Liver (tissue), 9 donors: Measurements from ENCODE around the gene RNMT. TPM values are rescaled to one million over a fixed set of nuclear protein-coding genes. Genes with fewer than 3 reads are reported as not detected.

Experiments used
- DNase-seq: peaks from one replicate; pipeline ENCODE4 v3.0.0-alpha.2; 2017; ENCODE audit warnings: low spot score
- H3K27ac ChIP-seq, 2 donors: one replicate each; pipeline ENCODE4 v1.7.0; 2013; ENCODE audit warnings: inconsistent platforms in 2 of 2, low read length in 2 of 2, control low read depth in 1 of 2, low read depth in 1 of 2, mild to moderate bottlenecking in 1 of 2
- H3K27me3 ChIP-seq, 4 donors: one replicate each; pipeline versions ENCODE4 v1.6.1 to v1.7.0; 2013; ENCODE audit warnings: low read length in 3 of 4, inconsistent platforms in 1 of 4, mild to moderate bottlenecking in 1 of 4, moderate library complexity in 1 of 4; ENCODE audit not compliant: control insufficient read depth in 4 of 4, insufficient read depth in 4 of 4
- H3K36me3 ChIP-seq, 4 donors: one replicate each; pipeline versions ENCODE4 v1.6.1 to v1.7.0; 2013; ENCODE audit warnings: low read length in 3 of 4, mild to moderate bottlenecking in 3 of 4, low read depth in 1 of 4, moderate library complexity in 1 of 4; ENCODE audit not compliant: control insufficient read depth in 4 of 4, insufficient read depth in 3 of 4
- H3K4me1 ChIP-seq, 4 donors: one replicate each; pipeline versions ENCODE4 v1.6.1 to v1.7.0; 2013; ENCODE audit warnings: low read length in 3 of 4, mild to moderate bottlenecking in 3 of 4, moderate library complexity in 1 of 4; ENCODE audit not compliant: control insufficient read depth in 4 of 4, insufficient read depth in 4 of 4
- H3K4me3 ChIP-seq, 3 donors: one replicate each; pipeline versions ENCODE4 v1.6.1 to v1.7.0; 2013; ENCODE audit warnings: low read length in 3 of 3, control low read depth in 1 of 3, low read depth in 1 of 3, mild to moderate bottlenecking in 1 of 3
- H3K9ac ChIP-seq, 2 donors: one replicate each; pipeline ENCODE4 v1.7.0; 2013; ENCODE audit warnings: low read length in 2 of 2, mild to moderate bottlenecking in 2 of 2, moderate library complexity in 2 of 2, control low read depth in 1 of 2, low read depth in 1 of 2
- H3K9me3 ChIP-seq, 4 donors: one replicate each; pipeline versions ENCODE4 v1.6.1 to v1.7.0; 2013; ENCODE audit warnings: low read length in 3 of 4; ENCODE audit not compliant: control insufficient read depth in 4 of 4
- ATF3 ChIP-seq: IDR thresholded peaks from 2 replicates; pipeline ENCODE4 v1.6.1; 2016; ENCODE audit warnings: antibody characterized with exemption
- CTCF ChIP-seq: fragments of 150-350 bp; IDR thresholded peaks from 2 replicates; pipeline ENCODE4 v1.5.1; 2017; ENCODE audit warnings: improper control_type of control experiment, low read depth, low read length; ENCODE audit not compliant: missing input control
- EGR1 ChIP-seq, 2 donors: IDR thresholded peaks; 2 replicates each; pipeline ENCODE4 v1.6.1; 2016 to 2018; ENCODE audit warnings: antibody characterized with exemption in 2 of 2, low read depth in 2 of 2
- FOXA2 ChIP-seq: IDR thresholded peaks from 2 replicates; pipeline ENCODE4 v1.6.1; 2016; ENCODE audit warnings: antibody characterized with exemption
- GABPA ChIP-seq, 2 donors: IDR thresholded peaks in 1 of 2; conservative IDR thresholded peaks in 1 of 2; 2 replicates each; pipeline ENCODE4 v1.6.1; 2016; ENCODE audit warnings: antibody characterized with exemption in 2 of 2, mild to moderate bottlenecking in 1 of 2, moderate library complexity in 1 of 2
- HNF4A ChIP-seq, 2 donors: conservative IDR thresholded peaks; 2 replicates each; pipeline ENCODE4 v1.6.1; 2016; ENCODE audit warnings: antibody characterized with exemption in 2 of 2, mild to moderate bottlenecking in 2 of 2
- HNF4G ChIP-seq: IDR thresholded peaks from 2 replicates; pipeline ENCODE4 v1.6.1; 2016; ENCODE audit warnings: antibody characterized with exemption
- JUND ChIP-seq, 2 donors: IDR thresholded peaks; 2 replicates each; pipeline ENCODE4 v1.6.1; 2016; ENCODE audit warnings: antibody characterized with exemption in 2 of 2
- MAX ChIP-seq: IDR thresholded peaks from 2 replicates; pipeline ENCODE4 v1.6.1; 2016; ENCODE audit warnings: antibody characterized with exemption
- NR2F2 ChIP-seq: IDR thresholded peaks from 2 replicates; pipeline ENCODE4 v1.6.1; 2016; ENCODE audit warnings: antibody characterized with exemption
- REST ChIP-seq: IDR thresholded peaks from 2 replicates; pipeline ENCODE4 v1.6.1; 2016; ENCODE audit warnings: antibody characterized with exemption, mild to moderate bottlenecking
- RXRA ChIP-seq, 2 donors: IDR thresholded peaks; 2 replicates each; pipeline ENCODE4 v1.6.1; 2017 to 2018; ENCODE audit warnings: antibody characterized with exemption in 2 of 2, mild to moderate bottlenecking in 1 of 2
- SP1 ChIP-seq: IDR thresholded peaks from 2 replicates; pipeline ENCODE4 v1.6.1; 2018; ENCODE audit warnings: antibody characterized with exemption, mild to moderate bottlenecking
- TAF1 ChIP-seq: conservative IDR thresholded peaks from 2 replicates; pipeline ENCODE4 v1.6.1; 2016; ENCODE audit warnings: antibody characterized with exemption, mild to moderate bottlenecking
- YY1 ChIP-seq: IDR thresholded peaks from 2 replicates; pipeline ENCODE4 v1.6.1; 2016; ENCODE audit warnings: antibody characterized with exemption, mild to moderate bottlenecking
- ZBTB33 ChIP-seq: IDR thresholded peaks from 2 replicates; pipeline ENCODE4 v1.6.1; 2016; ENCODE audit warnings: antibody characterized with exemption
- WGBS: extraction: QIAGEN DNeasy Blood & Tissue Kit; methylation state at CpG from one replicate; pipeline ENCODE4 v1.1.7; 2013; 5-methylcytosine and 5-hydroxymethylcytosine counted together
- polyA plus RNA-seq, 2 donors: library from polyadenylated mRNA; stranded (reverse) in 1 of 2; unstranded in 1 of 2; fragments of 200-250 nt in 1 of 2; fragments of >200 nt in 1 of 2; fragmentation: Nextera tagmentation in 1 of 2; extraction: Ambion mirVana in 1 of 2; gene quantifications; one replicate each; pipeline versions ENCODE4 v1.2.1 to v1.2.3, GENCODE V29; 2013 to 2015
- total RNA-seq, 2 donors: library from RNA; depleted of rRNA; stranded (reverse); fragments of >200 nt; gene quantifications; one replicate each; pipeline ENCODE4 v1.2.3, GENCODE V29; 2014
- donor health status: healthy.
- donor health status: healthy.
- donor health status: healthy.
- donor health status: healthy.
- donor health status: healthy.

Gene RNMT
- total and polyA plus RNA-seq, 4 donors: 4.9 to 23.1 (median 11.3) TPM

GRCh38 chr18:13730481-13730880 is 4.0 kb downstream of the RNMT start:
- Histone ChIP-seq H3K9me3 (no peaks in the 10 kb centered on the region), H3K27ac (no peak overlapping the region), H3K4me1 (peaks cover 0 to 13% (median 5%) of the 10 kb centered on the region in 4 donors), H3K27me3 (no peaks in the 10 kb centered on the region), H3K36me3 (peaks cover 0 to 13% (median 12%) of the 10 kb centered on the region in 4 donors), H3K9ac (no peak overlapping the region), H3K4me3 (no peak overlapping the region)
- 83% methylated on average over 1 of the region's 1 CpG for WGBS
- DNase-seq: no peak
- no peak for TF ChIP-seq HNF4A (conservative IDR thresholded peaks at IDR 0.05)
- TF ChIP-seq YY1: no peak
- TF ChIP-seq EGR1 (IDR thresholded peaks at IDR 0.05; ENCODE audit: low read depth in 2 of 2): no peak
- no peak for TF ChIP-seq FOXA2
- TF ChIP-seq GABPA (IDR thresholded peaks at IDR 0.05 in 1 of 2, conservative IDR thresholded peaks at IDR 0.05 in 1 of 2): no peak
- no peak for TF ChIP-seq TAF1

- no peak overlapping the region for H3K27ac ChIP-seq
- TF ChIP-seq ZBTB33 (no peak), JUND (IDR thresholded peaks at IDR 0.05) (no peak), SP1 (no peak), ATF3 (no peak), RXRA (IDR thresholded peaks at IDR 0.05) (no peak), HNF4G (no peak), EGR1 (IDR thresholded peaks at IDR 0.05; ENCODE audit: low read depth in 2 of 2) (no peak), YY1 (no peak), MAX (no peak), CTCF (no peak), GABPA (IDR thresholded peaks at IDR 0.05 in 1 of 2, conservative IDR thresholded peaks at IDR 0.05 in 1 of 2) (no peak)
- no peaks in the 10 kb centered on the region for H3K9me3 ChIP-seq
- WGBS: 99% methylated on average over 2 of the region's 2 CpGs
- no peaks in the 10 kb centered on the region for H3K27me3 ChIP-seq
- H3K4me3 ChIP-seq: no peak overlapping the region
- H3K4me1 ChIP-seq: no peaks in the 10 kb centered on the region
- H3K9ac ChIP-seq: no peak overlapping the region
- no peak for DNase-seq
- peaks cover 1 to 49% (median 39%) of the 10 kb centered on the region in 4 donors for H3K36me3 ChIP-seq
These were observed 9.2 kb downstream of the RNMT start for GRCh38 chr18:13735681-13736080.

- Histone ChIP-seq H3K36me3 (peaks cover 7 to 56% (median 46%) of the 10 kb centered on the region in 4 donors), H3K27ac (no peak overlapping the region), H3K27me3 (no peaks in the 10 kb centered on the region), H3K9me3 (no peaks in the 10 kb centered on the region), H3K4me3 (no peak overlapping the region), H3K4me1 (no peaks in the 10 kb centered on the region), H3K9ac (no peak overlapping the region)
- WGBS: 88% methylated on average over 3 of the region's 3 CpGs
- DNase-seq: no peak
- TF ChIP-seq NR2F2: no peak
- no peak for TF ChIP-seq REST
- no peak for TF ChIP-seq TAF1
- no peak for TF ChIP-seq HNF4G
- no peak for TF ChIP-seq JUND (IDR thresholded peaks at IDR 0.05)
- TF ChIP-seq SP1: no peak
- no peak for TF ChIP-seq FOXA2
- TF ChIP-seq HNF4A (conservative IDR thresholded peaks at IDR 0.05): no peak
- TF ChIP-seq CTCF: no peak
- no peak for TF ChIP-seq RXRA (IDR thresholded peaks at IDR 0.05)
- no peak for TF ChIP-seq ATF3
- TF ChIP-seq EGR1 (IDR thresholded peaks at IDR 0.05; ENCODE audit: low read depth in 2 of 2): no peak
These were observed 19.2 kb downstream of the RNMT start for GRCh38 chr18:13745696-13746095.
